T-helper 22 cell (primary cell): ENCODE results near the gene ENTPD8.
"Not testable (repeated sequence)": the region's sequence is repeated elsewhere in the genome, so short reads cannot be mapped to it uniquely, and the experiment has no call there.

Experiments
- DNase-seq: peaks from one replicate; pipeline ENCODE4 v3.0.0-alpha.2; 2020; ENCODE audit warnings: low read depth

ENTPD8 gene

GRCh38 chr9:137411645-137412380 is 29.3 kb downstream of the ENTPD8 start:
- no peak for DNase-seq

DNA sequence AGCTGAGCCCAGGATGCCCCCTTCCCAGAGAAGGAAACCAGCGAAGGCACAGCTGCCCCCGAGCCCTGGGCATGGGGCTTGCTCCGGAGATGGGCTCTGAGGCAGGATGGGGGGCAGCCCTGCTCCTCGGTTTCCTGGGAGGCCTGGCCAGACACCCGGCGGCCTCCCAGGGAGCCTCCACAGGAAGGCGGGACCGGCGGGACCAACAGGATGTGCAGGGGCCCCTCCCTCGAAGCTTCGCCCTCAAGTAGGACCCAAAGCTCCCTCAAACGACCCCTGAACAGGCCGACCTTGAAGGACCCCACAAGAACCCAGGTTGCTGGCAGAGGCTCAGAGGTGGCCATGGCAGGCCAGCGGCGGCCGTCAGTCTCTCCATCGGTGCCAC is 29.9 kb downstream of the ENTPD8 start:
- DNase-seq: no peak

- DNase-seq: no peak
Observed at GRCh38 chr9:137410891-137411249, 30.3 kb downstream of the ENTPD8 start.

DNA sequence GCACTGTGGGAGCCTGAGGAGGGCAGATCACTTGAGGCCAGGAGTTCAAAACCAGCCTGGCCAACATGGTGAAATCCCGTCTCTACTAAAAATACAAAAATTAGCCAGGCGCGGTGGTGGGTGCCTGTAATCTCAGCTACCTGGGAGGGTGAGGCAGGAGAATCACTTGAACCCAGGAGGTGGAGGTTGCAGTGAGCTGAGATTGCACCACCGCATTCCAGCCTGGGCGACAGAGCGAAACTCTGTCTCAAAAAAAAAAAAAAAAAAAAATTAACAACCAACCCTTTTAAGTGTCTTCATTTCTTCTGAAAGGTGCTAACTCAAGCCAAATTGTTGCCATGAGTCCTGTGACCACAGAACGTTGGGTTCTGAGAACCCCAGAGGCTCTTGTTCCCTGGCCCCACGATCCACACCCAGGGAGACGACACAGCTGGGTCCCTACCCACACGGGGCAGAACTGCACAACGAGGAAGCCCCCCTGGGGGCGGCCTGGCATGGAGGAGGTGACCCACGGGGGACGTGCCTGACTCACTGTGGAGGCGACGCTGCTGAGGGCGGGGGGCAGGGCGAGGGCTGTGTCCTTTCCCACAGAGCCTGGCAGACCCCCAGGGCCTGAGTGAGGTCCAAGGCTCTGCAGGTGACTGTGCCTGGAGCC is 30.8 kb downstream of the ENTPD8 start:
- DNase-seq: not testable (repeated sequence)

GRCh38 chr9:137409515-137409914 is 31.6 kb downstream of the ENTPD8 start:
- no peak for DNase-seq

DNA sequence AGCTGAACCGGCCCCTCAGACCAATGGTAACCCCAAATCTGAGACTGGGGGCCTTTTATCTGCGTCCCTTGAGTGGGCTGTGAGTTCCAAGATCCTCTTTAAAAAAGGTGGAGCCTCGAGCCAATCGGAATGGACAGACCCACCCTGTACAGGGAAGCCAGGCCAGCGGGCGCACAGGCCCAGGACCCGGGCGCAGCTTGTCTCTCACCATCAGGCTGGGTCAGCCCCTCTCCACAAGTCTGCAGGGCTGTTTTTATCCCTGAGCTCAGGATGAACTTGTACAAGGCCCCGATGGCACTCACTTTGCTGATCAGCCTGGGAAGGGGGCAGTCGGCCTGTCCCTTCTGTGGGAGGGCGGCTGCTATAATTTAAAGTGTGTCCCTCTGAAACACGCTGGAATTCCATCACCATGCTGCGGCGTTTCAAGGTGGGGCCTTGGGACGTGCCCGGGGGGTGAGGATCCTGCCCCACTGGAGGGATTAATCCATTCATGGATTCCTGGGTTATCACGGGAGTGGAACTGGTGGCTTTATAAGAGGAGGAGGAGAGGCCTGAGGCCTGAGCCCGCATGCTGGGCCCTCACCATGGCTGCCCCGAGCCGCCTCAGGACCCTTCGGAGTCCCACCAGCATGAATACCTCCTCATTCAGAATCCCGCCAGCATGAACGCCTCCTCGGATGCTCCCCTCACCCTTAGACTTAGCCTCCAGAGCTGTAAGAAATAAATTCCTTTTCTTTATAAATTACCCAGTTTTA is 32.3 kb downstream of the ENTPD8 start:
- DNase-seq: no peak

GRCh38 chr9:137407590-137408300 is 33.4 kb downstream of the ENTPD8 start:
- DNase-seq: no peak

GRCh38 chr9:137406876-137407589 is 34.1 kb downstream of the ENTPD8 start:
- no peak for DNase-seq

DNA sequence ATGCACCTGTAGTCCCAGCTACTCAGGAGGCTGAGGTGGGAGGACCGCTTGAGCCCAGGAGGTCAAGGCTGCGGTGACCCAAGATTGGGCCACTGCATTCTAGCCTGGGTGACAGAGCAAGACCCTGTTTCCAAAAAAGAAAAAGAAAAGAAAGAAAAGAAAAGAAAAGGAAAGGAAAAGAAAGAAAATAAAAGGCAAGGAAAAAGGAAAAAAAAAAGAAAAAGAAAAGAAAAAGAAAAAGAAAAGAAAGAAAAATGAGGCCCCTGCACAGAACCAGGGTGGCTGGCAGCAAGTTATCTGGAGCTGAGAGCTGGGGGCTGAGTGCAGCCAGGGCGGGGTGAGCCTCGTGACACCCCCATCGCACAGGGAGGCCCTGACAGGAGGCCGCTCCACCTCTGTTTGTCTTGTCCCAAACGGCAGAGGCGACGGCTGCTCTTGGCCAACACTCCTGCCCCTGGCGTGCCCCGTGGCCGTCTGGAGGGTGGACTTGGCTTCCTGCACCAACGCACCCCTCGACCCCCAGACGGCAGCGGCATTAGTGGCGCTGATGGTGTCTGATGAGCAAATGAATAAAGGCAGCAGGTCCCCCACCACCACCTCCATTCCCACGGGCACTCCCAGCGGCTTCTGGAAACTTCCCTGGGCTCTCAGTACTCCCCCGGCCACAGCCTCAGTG is 34.9 kb downstream of the ENTPD8 start:
- DNase-seq: no peak

DNA sequence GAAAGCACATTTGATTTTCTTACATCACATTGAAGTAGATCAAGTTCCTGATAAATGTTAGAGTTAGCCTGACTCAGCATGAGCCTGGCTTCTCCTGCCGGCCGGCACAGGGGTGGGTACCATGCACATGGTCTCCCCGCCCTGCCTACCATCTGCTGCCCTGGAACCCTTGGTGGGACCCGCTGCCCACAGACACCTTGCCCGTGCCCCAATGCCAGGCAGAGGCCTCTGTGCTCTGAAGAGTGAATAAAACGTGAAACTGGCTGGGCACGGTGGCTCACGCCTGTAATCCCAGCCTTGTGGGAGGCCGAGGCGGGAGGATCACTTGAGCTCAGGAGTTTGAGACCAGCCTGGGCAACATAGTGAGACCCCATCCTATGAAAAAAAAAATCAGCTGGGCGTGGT is 35.5 kb downstream of the ENTPD8 start:
- DNase-seq: no peak

GRCh38 chr9:137404961-137405567 is 36.1 kb downstream of the ENTPD8 start:
- DNase-seq: no peak

DNA sequence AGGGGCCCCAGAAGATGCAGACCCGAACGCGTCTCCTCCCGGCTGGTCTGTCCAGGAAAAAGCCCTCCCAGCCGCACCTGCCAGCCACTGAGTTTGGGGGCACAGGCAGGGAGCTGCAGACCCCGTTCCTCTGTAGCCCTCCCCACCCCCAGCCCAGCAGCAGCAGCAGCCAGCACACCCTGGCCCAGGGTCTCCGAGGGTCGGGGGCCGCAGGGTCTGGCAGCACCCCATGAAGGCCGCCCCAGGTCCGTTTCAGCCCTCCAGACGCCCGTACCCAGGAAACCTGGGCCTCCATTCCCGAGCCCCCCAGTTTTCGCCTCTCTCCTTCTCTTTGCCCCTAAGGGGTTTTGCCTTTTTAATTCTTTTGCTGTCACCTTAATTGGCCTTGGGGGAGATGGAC is 37.9 kb downstream of the ENTPD8 start:
- no peak for DNase-seq

DNA sequence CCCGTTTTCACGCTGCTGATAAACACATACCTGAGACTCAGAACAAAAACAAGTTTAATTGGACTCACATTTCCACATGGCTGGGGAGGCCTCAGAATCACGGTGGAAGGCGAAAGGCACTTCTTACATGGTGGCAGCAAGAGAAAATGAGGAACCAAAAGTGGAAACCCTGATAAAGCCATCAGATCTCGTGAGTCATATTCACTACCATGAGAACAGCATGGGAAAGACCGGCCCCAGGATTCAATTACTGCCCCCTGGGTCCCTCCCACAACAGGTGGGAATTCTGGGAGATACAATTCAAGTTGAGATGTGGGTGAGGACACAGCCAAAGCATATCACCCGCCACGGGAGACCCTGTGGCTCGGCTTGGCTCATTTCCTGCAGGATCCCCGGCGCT is 38.4 kb downstream of the ENTPD8 start:
- no peak for DNase-seq

- no peak for DNase-seq
Observed at GRCh38 chr9:137398561-137399468, 42.3 kb downstream of the ENTPD8 start.

GRCh38 chr9:137397675-137398423 is 43.3 kb downstream of the ENTPD8 start:
- DNase-seq: no peak

GRCh38 chr9:137396634-137397367 is 44.4 kb downstream of the ENTPD8 start:
- DNase-seq: no peak

DNA sequence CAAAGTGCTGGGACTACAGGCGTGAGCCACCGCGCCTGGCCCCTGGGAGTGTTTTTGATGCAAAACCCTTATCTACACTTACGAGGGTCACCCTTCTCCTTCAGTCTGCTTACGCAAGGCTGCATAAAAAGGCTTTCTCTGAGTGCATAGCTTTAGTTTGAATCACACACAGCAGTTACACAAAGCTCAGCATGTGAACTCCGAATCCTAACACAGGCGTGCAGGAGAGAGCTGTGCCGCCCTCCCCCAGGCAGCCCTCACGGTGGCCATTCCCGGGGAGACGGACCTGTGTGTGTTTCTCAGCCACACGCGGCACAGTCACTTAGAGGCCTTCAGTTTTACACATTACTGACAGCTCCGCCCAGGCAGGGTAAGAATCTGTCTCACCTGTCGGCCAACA is 44.9 kb downstream of the ENTPD8 start:
- DNase-seq: no peak

DNA sequence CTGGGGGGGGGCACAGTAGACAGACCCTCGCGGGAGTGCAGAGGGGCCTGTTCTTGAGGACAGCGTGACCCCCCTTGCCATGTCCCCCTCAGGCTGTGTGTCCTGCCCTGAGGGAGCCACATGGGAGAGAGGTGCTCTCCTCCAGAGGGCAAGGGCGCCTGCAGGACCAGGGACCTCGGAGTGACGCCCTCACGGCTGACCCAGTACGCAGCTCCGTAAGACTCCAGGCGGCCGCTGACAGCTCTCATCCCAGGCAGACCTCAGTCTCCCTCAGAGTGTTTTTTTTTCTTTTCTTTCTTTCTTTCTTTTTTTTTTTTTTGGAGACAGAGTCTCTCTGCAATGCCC is 45.5 kb downstream of the ENTPD8 start:
- no peak for DNase-seq
